Measurements from ENCODE around the gene MEGF11.

- TF ChIP-seq TCF4 (CRISPR knock-in tag; IDR thresholded peaks at IDR 0.05; ENCODE audit: borderline replicate concordance) (no peak), ZFP3 (CRISPR knock-in tag; IDR thresholded peaks at IDR 0.05) (no peak), RARB (CRISPR knock-in tag; IDR thresholded peaks at IDR 0.05) (no peak), ZNF565 (CRISPR knock-in tag; conservative IDR thresholded peaks at IDR 0.05; ENCODE audit: low read depth) (no peak), ZFP30 (CRISPR knock-in tag; IDR thresholded peaks at IDR 0.05) (no peak), TOX (CRISPR knock-in tag; IDR thresholded peaks at IDR 0.05; ENCODE audit: borderline replicate concordance) (no peak)
- TF ChIP-seq, protein P1, sequence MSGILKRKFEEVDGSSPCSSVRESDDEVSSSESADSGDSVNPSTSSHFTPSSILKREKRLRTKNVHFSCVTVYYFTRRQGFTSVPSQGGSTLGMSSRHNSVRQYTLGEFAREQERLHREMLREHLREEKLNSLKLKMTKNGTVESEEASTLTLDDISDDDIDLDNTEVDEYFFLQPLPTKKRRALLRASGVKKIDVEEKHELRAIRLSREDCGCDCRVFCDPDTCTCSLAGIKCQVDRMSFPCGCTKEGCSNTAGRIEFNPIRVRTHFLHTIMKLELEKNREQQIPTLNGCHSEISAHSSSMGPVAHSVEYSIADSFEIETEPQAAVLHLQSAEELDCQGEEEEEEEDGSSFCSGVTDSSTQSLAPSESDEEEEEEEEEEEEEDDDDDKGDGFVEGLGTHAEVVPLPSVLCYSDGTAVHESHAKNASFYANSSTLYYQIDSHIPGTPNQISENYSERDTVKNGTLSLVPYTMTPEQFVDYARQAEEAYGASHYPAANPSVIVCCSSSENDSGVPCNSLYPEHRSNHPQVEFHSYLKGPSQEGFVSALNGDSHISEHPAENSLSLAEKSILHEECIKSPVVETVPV (CRISPR knock-in tag; IDR thresholded peaks at IDR 0.05): no peak
Measured at GRCh38 chr15:66276546-66276945, 23.0 kb upstream of the MEGF11 start.
